NCI-H345 treated with DMSO at 0.1 percent for 48 hours (cell line): ENCODE results near the gene OCSTAMP.
A peak's percentile ranks its signal among the peaks of the same experiment; 100 is the strongest.

Experiments
- DNase-seq: peaks from one replicate; lab custom pipeline; 2025; ENCODE audit not compliant: unreplicated experiment; lab: John Stamatoyannopoulos, UW

The OCSTAMP gene

DNA sequence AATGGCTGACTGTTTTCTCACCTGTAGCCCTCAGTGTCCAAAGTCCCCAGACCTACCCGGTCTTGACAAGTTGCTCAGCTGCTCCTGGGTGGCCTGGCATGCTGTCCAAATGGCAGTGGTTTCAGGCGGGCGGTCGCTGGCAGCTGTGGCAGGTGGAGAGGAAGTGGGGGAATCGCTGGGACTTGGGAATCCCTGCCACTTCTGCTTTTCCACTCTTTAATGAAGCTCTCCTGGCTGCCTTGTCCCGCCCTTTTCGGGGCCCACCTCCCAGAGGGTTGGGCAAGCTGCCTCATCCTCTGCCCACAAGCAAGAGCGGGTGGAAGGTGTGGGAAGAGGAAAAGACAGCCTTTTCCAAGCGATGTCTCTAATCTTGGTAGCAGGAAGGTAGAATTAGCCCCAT is at the start of gene OCSTAMP:
OCSTAMP (minus strand) TSS at position 194 of the 400 bp plus-strand sequence; CDS start at position 100, 94 bp downstream.
- DNase-seq: no peak

DNA sequence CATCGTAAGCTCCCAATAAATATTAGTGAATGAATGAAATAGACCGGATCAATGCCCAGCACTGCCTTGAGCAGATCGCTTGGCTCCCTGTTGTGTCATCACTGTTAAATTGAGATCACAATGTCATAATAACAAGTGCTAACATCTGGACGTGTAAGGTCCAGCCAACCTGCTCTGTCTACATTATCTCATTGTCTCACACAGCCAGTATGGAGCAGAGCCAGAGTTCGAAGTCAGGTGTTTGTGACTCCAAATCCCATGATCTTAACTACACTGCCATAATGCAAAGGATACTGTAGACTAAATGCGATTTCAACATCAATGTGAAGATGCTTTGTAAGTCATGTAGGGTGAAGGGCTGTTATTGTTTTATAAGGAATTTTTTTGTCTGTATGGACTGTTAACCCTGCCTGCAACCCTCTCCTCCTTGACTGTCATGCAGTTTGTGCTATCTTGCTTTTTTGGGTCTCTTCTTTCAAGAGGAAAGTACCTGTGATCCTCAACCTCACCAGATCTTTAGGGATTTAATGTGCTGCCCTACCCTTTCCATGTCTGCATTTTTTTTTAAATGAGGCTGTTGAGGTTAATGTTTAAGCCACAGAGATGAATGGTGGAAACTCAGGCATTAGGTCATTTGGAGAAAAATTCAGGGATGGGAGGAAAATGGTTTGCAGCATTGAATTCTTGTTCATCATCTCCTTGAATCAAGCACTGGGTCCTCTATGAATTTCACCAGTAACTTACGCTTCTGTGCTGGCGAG is 49.0 kb upstream of the OCSTAMP start:
- DNase-seq: no peak

DNA sequence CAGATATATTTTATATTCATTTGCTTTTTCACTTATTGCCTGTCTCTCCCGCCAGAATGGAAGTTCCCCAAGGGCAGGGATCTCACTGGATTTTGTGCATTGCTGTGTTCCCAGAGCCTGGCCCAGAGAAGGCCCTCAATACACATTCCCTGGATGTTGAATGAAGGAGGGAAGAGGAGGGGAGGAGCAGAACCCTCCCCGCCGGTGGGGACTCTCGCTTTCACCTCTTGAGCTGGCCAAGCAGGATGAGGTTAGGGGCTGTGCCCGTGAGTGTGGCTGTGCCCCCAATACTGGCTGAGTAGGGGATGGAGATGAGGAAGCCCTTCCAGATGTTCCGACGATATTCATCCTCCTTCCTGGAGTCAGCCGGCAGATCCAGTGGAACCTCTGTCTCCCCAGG is 45.5 kb upstream of the OCSTAMP start:
- no peak for DNase-seq

GRCh38 chr20:46594725-46595124 is 44.3 kb upstream of the OCSTAMP start:
- DNase-seq: no peak

DNA sequence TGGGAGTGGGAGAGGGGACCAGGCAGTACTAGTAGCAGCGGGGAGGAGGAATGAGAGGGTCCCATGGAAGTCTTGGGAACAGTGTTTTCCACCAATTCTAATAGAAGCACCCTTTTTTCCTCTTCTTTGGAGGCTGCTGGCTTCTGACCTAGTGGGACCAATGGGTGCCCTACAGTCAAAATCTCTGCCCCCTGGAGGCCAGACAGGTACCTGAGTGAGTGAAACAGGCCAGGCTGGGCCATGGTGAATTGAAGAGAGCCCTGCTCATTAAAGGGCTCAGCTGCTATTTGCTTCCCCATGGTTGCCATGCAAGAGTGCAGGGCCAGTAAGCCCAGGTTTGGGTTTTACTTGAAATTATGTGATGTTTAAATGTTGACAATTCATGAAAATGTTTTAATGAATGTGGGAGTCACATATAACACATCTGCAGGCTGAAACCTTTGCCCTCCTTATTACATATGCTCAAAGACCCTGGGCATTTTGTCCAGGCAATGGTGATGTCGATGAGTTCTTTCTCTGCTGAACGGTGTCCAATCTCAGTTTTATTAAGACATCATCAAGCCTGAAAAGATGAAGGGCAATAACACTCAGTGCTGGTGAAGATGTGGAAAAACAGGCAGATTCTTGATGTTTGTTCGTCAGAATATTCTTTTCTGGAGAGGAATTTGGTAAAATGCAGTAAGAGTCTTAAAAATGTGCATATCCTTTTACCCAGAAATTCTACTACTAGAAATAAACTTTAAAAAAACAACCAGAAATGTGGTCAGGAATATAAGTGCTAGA is 42.3 kb upstream of the OCSTAMP start:
- no peak for DNase-seq

GRCh38 chr20:46590443-46590842 is 40.0 kb upstream of the OCSTAMP start:
- no peak for DNase-seq

- no peak for DNase-seq
Observed at GRCh38 chr20:46588532-46589511, 38.4 kb upstream of the OCSTAMP start.

GRCh38 chr20:46587986-46588385 is 37.5 kb upstream of the OCSTAMP start:
- DNase-seq: no peak

DNA sequence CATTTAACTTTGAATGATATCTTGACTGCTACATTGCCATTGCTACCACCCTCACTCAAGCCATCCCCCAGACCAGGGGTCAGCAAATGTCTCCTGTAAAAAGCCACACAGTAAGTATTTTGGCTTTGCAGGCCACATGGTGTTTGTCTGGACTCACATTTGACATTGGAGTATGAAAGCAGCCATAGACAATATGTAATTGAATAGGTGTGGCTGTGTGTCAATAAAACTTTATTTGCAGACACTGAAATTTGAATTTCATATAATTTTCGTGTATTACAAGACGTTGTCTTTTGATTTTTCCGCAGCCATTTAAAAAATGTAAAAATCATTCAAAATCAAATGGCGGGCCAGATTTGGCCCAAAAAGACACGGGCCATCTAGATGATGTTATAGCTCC is 36.3 kb upstream of the OCSTAMP start:
- DNase-seq: no peak

GRCh38 chr20:46584508-46584907 is 34.1 kb upstream of the OCSTAMP start:
- no peak for DNase-seq

GRCh38 chr20:46583411-46584214 is 33.2 kb upstream of the OCSTAMP start:
- peak; percentile 89 for DNase-seq

GRCh38 chr20:46582648-46583047 is 32.2 kb upstream of the OCSTAMP start:
- no peak for DNase-seq

- no peak for DNase-seq
Observed at GRCh38 chr20:46581391-46581790, 30.9 kb upstream of the OCSTAMP start.

DNA sequence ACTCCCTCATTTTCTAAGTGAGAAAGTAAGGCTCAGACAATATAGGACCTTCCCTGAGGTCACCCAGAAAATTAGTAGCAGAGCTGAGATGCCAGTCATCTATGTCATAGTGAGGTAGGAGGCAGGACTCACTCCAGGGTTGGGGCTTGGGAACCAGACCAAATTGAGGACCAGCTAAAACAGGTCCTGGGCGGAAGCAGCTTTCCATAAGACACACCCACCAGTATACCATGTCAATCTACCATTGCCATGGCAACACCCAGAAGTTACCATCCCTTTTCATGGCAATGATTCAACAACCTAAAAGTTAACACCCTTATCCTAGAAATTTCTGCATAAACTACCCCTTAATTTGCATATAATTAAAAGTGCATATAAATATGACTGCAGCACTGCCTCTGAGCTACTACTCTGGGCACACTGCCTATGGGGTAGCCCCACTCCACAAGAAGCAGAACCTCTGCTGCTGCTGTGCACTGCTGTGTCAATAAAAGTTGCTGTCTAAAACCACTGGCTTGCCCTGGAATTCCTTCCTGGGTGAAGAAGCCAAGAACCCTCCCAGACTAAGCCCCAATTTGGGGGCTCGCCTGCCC is 30.3 kb upstream of the OCSTAMP start:
- DNase-seq: no peak

DNA sequence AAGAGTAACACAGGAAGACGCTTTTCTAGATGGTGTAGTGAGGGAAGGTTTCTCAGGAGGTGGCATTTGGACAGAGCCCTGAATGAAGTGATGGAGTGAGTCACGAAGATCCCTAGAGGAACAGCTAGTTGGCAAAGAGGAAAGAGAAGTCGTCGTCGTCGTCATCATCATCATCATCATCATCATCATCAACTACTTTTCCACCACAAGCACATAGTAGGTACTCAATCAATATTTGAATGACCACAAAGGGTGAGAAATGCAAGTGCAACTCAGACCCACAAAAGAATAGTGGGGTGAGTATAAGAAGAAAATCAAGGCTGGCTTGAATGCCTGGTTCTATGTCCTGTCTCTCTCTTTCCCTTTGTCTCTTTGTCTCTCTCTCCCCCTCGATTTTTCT is 28.3 kb upstream of the OCSTAMP start:
- DNase-seq: no peak

GRCh38 chr20:46576774-46577395 is 26.4 kb upstream of the OCSTAMP start:
- DNase-seq: no peak

DNA sequence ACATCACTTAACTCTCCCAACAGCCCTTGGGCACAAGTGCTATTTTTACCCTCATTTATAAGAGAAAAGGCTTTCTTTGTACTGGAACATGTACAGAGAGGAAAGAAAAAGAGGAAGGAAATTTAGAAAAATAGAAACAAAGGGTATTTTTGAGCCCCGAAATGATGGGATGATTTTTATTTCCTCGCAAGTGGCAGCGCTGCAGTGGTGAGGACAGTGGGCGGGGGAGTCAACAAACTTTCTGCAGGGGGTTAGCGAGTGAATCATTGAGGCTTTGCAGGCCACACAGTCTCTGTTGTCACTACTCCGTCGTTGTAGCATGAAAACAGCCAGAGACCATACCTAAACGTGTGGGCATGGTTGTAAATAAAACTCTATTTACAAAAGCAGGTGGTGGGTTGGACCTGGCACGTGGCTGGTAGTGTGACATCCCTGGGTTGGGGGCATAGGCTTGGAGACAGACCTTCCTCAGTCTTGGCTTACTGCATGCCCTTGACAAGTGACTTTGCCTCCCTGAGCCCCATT is 25.5 kb upstream of the OCSTAMP start:
- DNase-seq: no peak

DNA sequence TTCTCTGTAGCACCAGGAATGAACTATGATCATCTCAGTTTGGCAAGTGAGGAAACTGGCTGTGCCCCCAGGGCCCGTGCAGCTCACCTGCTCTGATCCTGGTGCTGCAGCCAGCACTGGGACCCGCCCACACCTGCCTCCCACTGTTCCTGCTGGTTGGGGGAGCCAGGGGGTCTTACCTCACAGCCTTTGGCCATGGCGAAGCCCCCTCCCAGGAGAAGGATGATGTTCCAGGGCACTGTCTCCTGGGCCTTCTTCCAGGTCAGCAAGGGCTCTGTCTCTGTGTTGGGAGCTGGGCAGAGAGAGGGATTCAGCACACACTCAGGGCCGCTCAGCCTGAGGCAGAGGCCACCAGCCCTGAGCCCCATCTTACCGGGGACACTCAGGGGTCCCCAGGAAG is 24.9 kb upstream of the OCSTAMP start:
- no peak for DNase-seq
